Parathyroid adenoma (tissue), 2 donors: Measurements from ENCODE around the gene CAMSAP1.

Source experiments
- H2AFZ ChIP-seq: fragments of 300-600 bp; sonication (generic); one replicate; pipeline ENCODE4 v1.7.0; 2017; ENCODE audit warnings: antibody characterized with exemption, mild to moderate bottlenecking
- H3K27ac ChIP-seq: fragments of 300-600 bp; sonication (generic); one replicate; pipeline ENCODE4 v1.7.0; 2017
- H3K27me3 ChIP-seq: fragments of 300-600 bp; sonication (generic); one replicate; pipeline ENCODE4 v1.7.0; 2017; ENCODE audit warnings: low read length; ENCODE audit not compliant: control insufficient read depth, insufficient read depth
- H3K36me3 ChIP-seq: fragments of 300-600 bp; sonication (generic); one replicate; pipeline ENCODE4 v1.7.0; 2017; ENCODE audit warnings: low read length; ENCODE audit not compliant: control insufficient read depth, insufficient read depth
- H3K4me1 ChIP-seq: fragments of 300-600 bp; sonication (generic); one replicate; pipeline ENCODE4 v1.7.0; 2017; ENCODE audit warnings: control low read depth
- H3K4me2 ChIP-seq: fragments of 300-600 bp; sonication (generic); one replicate; pipeline ENCODE4 v1.7.0; 2017; ENCODE audit warnings: low read length
- H3K4me3 ChIP-seq: fragments of 300-600 bp; sonication (generic); one replicate; pipeline ENCODE4 v1.7.0; 2017; ENCODE audit warnings: low read depth, low read length
- H3K79me2 ChIP-seq: fragments of 300-600 bp; sonication (generic); one replicate; pipeline ENCODE4 v1.7.0; 2017; ENCODE audit warnings: control low read depth
- H3K9ac ChIP-seq: fragments of 300-600 bp; sonication (generic); one replicate; pipeline ENCODE4 v1.7.0; 2017; ENCODE audit warnings: mild to moderate bottlenecking
- H3K9me3 ChIP-seq: fragments of 300-600 bp; sonication (generic); one replicate; pipeline ENCODE4 v1.7.0; 2017; ENCODE audit warnings: low read length; ENCODE audit not compliant: control insufficient read depth
- CTCF ChIP-seq: fragments of 300-600 bp; sonication (generic); IDR thresholded peaks from one replicate; pipeline ENCODE4 v1.7.0; 2017; ENCODE audit warnings: antibody characterized with exemption, mild to moderate bottlenecking
- donor health status: primary hyperparathyroidism.

Gene CAMSAP1

GRCh38 chr9:135877791-135878527 is 29.4 kb downstream of the CAMSAP1 start:
- peaks cover 4% of the 10 kb centered on the region for H3K4me1 ChIP-seq

GRCh38 chr9:135876936-135877335 is 30.4 kb downstream of the CAMSAP1 start:
- Histone ChIP-seq H2AFZ (no peak overlapping the region), H3K36me3 (no peaks in the 10 kb centered on the region), H3K9ac (no peak overlapping the region), H3K4me1 (peaks cover 4% of the 10 kb centered on the region), H3K27ac (no peak overlapping the region), H3K9me3 (no peaks in the 10 kb centered on the region), H3K27me3 (no peaks in the 10 kb centered on the region), H3K79me2 (no peaks in the 10 kb centered on the region), H3K4me2 (no peak overlapping the region), H3K4me3 (no peak overlapping the region)
- no peak for TF ChIP-seq CTCF

More at GRCh38 chr9:135877791-135878527, 29.4 kb downstream of the CAMSAP1 start:
- no peak overlapping the region for H3K9ac ChIP-seq
- no peaks in the 10 kb centered on the region for H3K9me3 ChIP-seq
- H3K4me3 ChIP-seq = no peak overlapping the region
- no peak overlapping the region for H3K27ac ChIP-seq
- H2AFZ ChIP-seq = no peak overlapping the region
- H3K27me3 ChIP-seq = no peaks in the 10 kb centered on the region
- no peaks in the 10 kb centered on the region for H3K36me3 ChIP-seq
- no peak for TF ChIP-seq CTCF
- no peaks in the 10 kb centered on the region for H3K79me2 ChIP-seq
- no peak overlapping the region for H3K4me2 ChIP-seq

- Histone ChIP-seq H3K4me2 (no peak overlapping the region), H3K27ac (no peak overlapping the region), H3K79me2 (peaks cover 3% of the 10 kb centered on the region), H3K9ac (no peak overlapping the region), H3K27me3 (no peaks in the 10 kb centered on the region), H3K36me3 (no peaks in the 10 kb centered on the region), H3K9me3 (no peaks in the 10 kb centered on the region), H2AFZ (no peak overlapping the region), H3K4me3 (no peak overlapping the region), H3K4me1 (peaks cover 4% of the 10 kb centered on the region)
- TF ChIP-seq CTCF = no peak
Observed at GRCh38 chr9:135874859-135875258, 32.5 kb downstream of the CAMSAP1 start.

GRCh38 chr9:135869909-135870308 is 37.4 kb downstream of the CAMSAP1 start:
- H3K36me3 ChIP-seq = no peaks in the 10 kb centered on the region
- H2AFZ ChIP-seq = no peak overlapping the region
- TF ChIP-seq CTCF = no peak
- no peaks in the 10 kb centered on the region for H3K9me3 ChIP-seq
- no peak overlapping the region for H3K9ac ChIP-seq
- no peak overlapping the region for H3K4me3 ChIP-seq
- H3K4me1 ChIP-seq = no peaks in the 10 kb centered on the region
- no peaks in the 10 kb centered on the region for H3K27me3 ChIP-seq
- no peak overlapping the region for H3K27ac ChIP-seq
- H3K79me2 ChIP-seq = peaks cover 16% of the 10 kb centered on the region
- H3K4me2 ChIP-seq = no peak overlapping the region

- Histone ChIP-seq H2AFZ (no peak overlapping the region), H3K36me3 (no peaks in the 10 kb centered on the region), H3K4me3 (no peak overlapping the region), H3K4me1 (no peaks in the 10 kb centered on the region), H3K9ac (no peak overlapping the region), H3K4me2 (no peak overlapping the region), H3K9me3 (no peaks in the 10 kb centered on the region), H3K79me2 (peaks cover 21% of the 10 kb centered on the region), H3K27ac (no peak overlapping the region), H3K27me3 (no peaks in the 10 kb centered on the region)
- no peak for TF ChIP-seq CTCF
Observed at GRCh38 chr9:135865531-135865930, 41.8 kb downstream of the CAMSAP1 start.
